SJSA1 (cell line): ENCODE results near the gene TM6SF1. TPM values are rescaled to one million over a fixed set of nuclear protein-coding genes. Genes with fewer than 3 reads are reported as not detected.

Experiments
- DNase-seq, 2 experiments: peaks; one replicate each; pipeline ENCODE4 v3.0.0-alpha.2; 2015 to 2020; ENCODE audit warnings: low spot score in 2 of 2, low read depth in 1 of 2
- H3K27ac ChIP-seq: fragments of 250-450 bp; sonication (Bioruptor Pico); 2 replicates; pipeline ENCODE4 v1.5.1; 2020; ENCODE audit warnings: mild to moderate bottlenecking, moderate library complexity
- H3K27me3 ChIP-seq: fragments of 250-450 bp; sonication (Bioruptor Pico); replicated peaks from 2 replicates; pipeline ENCODE4 v1.5.1; 2020; ENCODE audit warnings: mild to moderate bottlenecking, moderate library complexity
- H3K36me3 ChIP-seq: fragments of 250-450 bp; sonication (Bioruptor Pico); 2 replicates; pipeline ENCODE4 v1.5.1; 2020; ENCODE audit warnings: mild to moderate bottlenecking
- H3K4me1 ChIP-seq: fragments of 250-450 bp; sonication (Bioruptor Pico); replicated peaks from 2 replicates; pipeline ENCODE4 v1.6.1; 2021; ENCODE audit warnings: mild to moderate bottlenecking
- H3K4me3 ChIP-seq: fragments of 250-450 bp; sonication (Bioruptor Pico); 2 replicates; pipeline ENCODE4 v1.5.1; 2020; ENCODE audit warnings: mild to moderate bottlenecking
- H3K9me3 ChIP-seq: fragments of 250-450 bp; sonication (Bioruptor Pico); replicated peaks from 2 replicates; pipeline ENCODE4 v1.5.1; 2020; ENCODE audit warnings: mild to moderate bottlenecking
- total RNA-seq: library from RNA; depleted of rRNA; stranded (reverse); fragments of >200 nt; shearing (Covaris generic); gene quantifications from 2 replicates; pipeline ENCODE4 v1.2.3, GENCODE V29; 2014

The TM6SF1 gene
- total RNA-seq, 1 experiment from 2014 or later, result 2.2 TPM

- Histone ChIP-seq H3K36me3 (no peaks in the 10 kb centered on the region), H3K9me3 (peaks cover 6% of the 10 kb centered on the region), H3K27ac (no peak overlapping the region), H3K4me3 (no peak overlapping the region), H3K27me3 (peaks cover 13% of the 10 kb centered on the region; the same call in 1 of the 2 replicates), H3K4me1 (no peaks in the 10 kb centered on the region)
- DNase-seq, result no peak
Measured at GRCh38 chr15:83099290-83099689, 8.2 kb upstream of the TM6SF1 start.

- Histone ChIP-seq H3K9me3 (peaks cover 6% of the 10 kb centered on the region), H3K4me1 (no peaks in the 10 kb centered on the region), H3K4me3 (no peak overlapping the region), H3K27me3 (peaks cover 11% of the 10 kb centered on the region; the same call in 1 of the 2 replicates), H3K27ac (no peak overlapping the region), H3K36me3 (no peaks in the 10 kb centered on the region)
- DNase-seq, result no peak
Measured at GRCh38 chr15:83100097-83100646, 7.3 kb upstream of the TM6SF1 start.

- Histone ChIP-seq H3K27ac (no peak overlapping the region), H3K4me1 (peaks cover 5% of the 10 kb centered on the region)
- DNase-seq, result no peak
Measured at GRCh38 chr15:83102346-83102745, 5.1 kb upstream of the TM6SF1 start.

GRCh38 chr15:83104141-83104540, 3.3 kb upstream of the TM6SF1 start:
- no peak for DNase-seq
- H3K27me3 ChIP-seq, result peaks cover 24% of the 10 kb centered on the region
- no peak overlapping the region for H3K4me3 ChIP-seq
- H3K4me1 ChIP-seq, result peaks cover 12% of the 10 kb centered on the region
- no peaks in the 10 kb centered on the region for H3K9me3 ChIP-seq
- no peaks in the 10 kb centered on the region; the same call in 1 of the 2 replicates for H3K36me3 ChIP-seq
- no peak overlapping the region for H3K27ac ChIP-seq

More at GRCh38 chr15:83102346-83102745, 5.1 kb upstream of the TM6SF1 start:
- no peaks in the 10 kb centered on the region; the same call in 1 of the 2 replicates for H3K36me3 ChIP-seq
- peaks cover 6% of the 10 kb centered on the region for H3K9me3 ChIP-seq
- no peak overlapping the region for H3K4me3 ChIP-seq
- peaks cover 12% of the 10 kb centered on the region for H3K27me3 ChIP-seq

GRCh38 chr15:83105440-83105839, 2.0 kb upstream of the TM6SF1 start:
- H3K4me3 ChIP-seq, result no peak overlapping the region
- DNase-seq, result no peak
- H3K36me3 ChIP-seq, result no peaks in the 10 kb centered on the region; the same call in 1 of the 2 replicates
- no peak overlapping the region for H3K27ac ChIP-seq
- peaks cover 19% of the 10 kb centered on the region for H3K27me3 ChIP-seq
- no peaks in the 10 kb centered on the region for H3K9me3 ChIP-seq
- H3K4me1 ChIP-seq, result peaks cover 12% of the 10 kb centered on the region

GRCh38 chr15:83107841-83108181, 366 bp downstream of the TM6SF1 start:
- H3K27me3 ChIP-seq, result peaks cover 19% of the 10 kb centered on the region
- H3K9me3 ChIP-seq, result no peaks in the 10 kb centered on the region
- no peaks in the 10 kb centered on the region; the same call in 1 of the 2 replicates for H3K36me3 ChIP-seq
- no peak overlapping the region for H3K27ac ChIP-seq
- no peak for DNase-seq
- peaks cover 26% of the 10 kb centered on the region for H3K4me1 ChIP-seq
- H3K4me3 ChIP-seq, result peak overlapping the region; percentile 47

GRCh38 chr15:83108266-83109219, 1.1 kb downstream of the TM6SF1 start:
- peaks cover 34% of the 10 kb centered on the region for H3K4me1 ChIP-seq
- no peaks in the 10 kb centered on the region; the same call in 1 of the 2 replicates for H3K36me3 ChIP-seq
- peak overlapping the region; percentile 47; the same call in 1 of the 2 replicates for H3K4me3 ChIP-seq
- peaks cover 19% of the 10 kb centered on the region for H3K27me3 ChIP-seq
- H3K9me3 ChIP-seq, result no peaks in the 10 kb centered on the region
- no peak overlapping the region for H3K27ac ChIP-seq
- no peak for DNase-seq

GRCh38 chr15:83109532-83109931, 2.1 kb downstream of the TM6SF1 start:
- Histone ChIP-seq H3K36me3 (no peaks in the 10 kb centered on the region; the same call in 1 of the 2 replicates), H3K27me3 (peaks cover 19% of the 10 kb centered on the region), H3K27ac (no peak overlapping the region), H3K9me3 (no peaks in the 10 kb centered on the region), H3K4me3 (no peak overlapping the region), H3K4me1 (peaks cover 34% of the 10 kb centered on the region)
- no peak for DNase-seq

GRCh38 chr15:83110381-83110780, 2.9 kb downstream of the TM6SF1 start:
- no peaks in the 10 kb centered on the region; the same call in 1 of the 2 replicates for H3K36me3 ChIP-seq
- no peaks in the 10 kb centered on the region for H3K9me3 ChIP-seq
- peaks cover 34% of the 10 kb centered on the region for H3K4me1 ChIP-seq
- H3K27ac ChIP-seq, result no peak overlapping the region
- no peak for DNase-seq
- H3K27me3 ChIP-seq, result peaks cover 19% of the 10 kb centered on the region
- no peak overlapping the region for H3K4me3 ChIP-seq

- no peaks in the 10 kb centered on the region for H3K9me3 ChIP-seq
- peaks cover 19% of the 10 kb centered on the region for H3K27me3 ChIP-seq
- H3K4me1 ChIP-seq, result peaks cover 34% of the 10 kb centered on the region
- DNase-seq, result no peak
- H3K27ac ChIP-seq, result no peak overlapping the region
- H3K36me3 ChIP-seq, result no peaks in the 10 kb centered on the region; the same call in 1 of the 2 replicates
- H3K4me3 ChIP-seq, result no peak overlapping the region
Measured at GRCh38 chr15:83111149-83111548, 3.7 kb downstream of the TM6SF1 start.

- Histone ChIP-seq H3K4me3 (no peak overlapping the region), H3K27me3 (peaks cover 12% of the 10 kb centered on the region), H3K4me1 (peaks cover 28% of the 10 kb centered on the region), H3K9me3 (no peaks in the 10 kb centered on the region), H3K27ac (peak overlapping the region; percentile 49), H3K36me3 (no peaks in the 10 kb centered on the region; the same call in 1 of the 2 replicates)
- DNase-seq, result peak; percentile 83 to 92
Measured at GRCh38 chr15:83112233-83112955, 4.9 kb downstream of the TM6SF1 start.

- Histone ChIP-seq H3K27ac (peak overlapping the region; percentile 49), H3K27me3 (peaks cover 6% of the 10 kb centered on the region; the same call in 1 of the 2 replicates), H3K4me1 (peaks cover 23% of the 10 kb centered on the region), H3K36me3 (no peaks in the 10 kb centered on the region), H3K4me3 (no peak overlapping the region), H3K9me3 (no peaks in the 10 kb centered on the region)
- DNase-seq, result no peak
Measured at GRCh38 chr15:83112956-83113299, 5.5 kb downstream of the TM6SF1 start.

- Histone ChIP-seq H3K27ac (no peak overlapping the region), H3K4me3 (no peak overlapping the region), H3K9me3 (no peaks in the 10 kb centered on the region), H3K4me1 (peaks cover 22% of the 10 kb centered on the region), H3K27me3 (no peaks in the 10 kb centered on the region), H3K36me3 (no peaks in the 10 kb centered on the region)
- DNase-seq, result no peak
Measured at GRCh38 chr15:83113881-83114674, 6.6 kb downstream of the TM6SF1 start.
